GM12891 (cell line): Measurements from ENCODE around the gene FOLR1.

Experiments used
- DNase-seq: peaks from one replicate; pipeline ENCODE4 v3.0.0; 2011; ENCODE audit warnings: low spot score; ENCODE audit not compliant: insufficient read length
- FAIRE-seq: peaks from 2 replicates; lab custom pipeline; 2011; peaks lifted over from hg19 to GRCh38; lab: Jason Lieb, UNC
- PAX5 ChIP-seq: IDR thresholded peaks from 2 replicates; pipeline ENCODE4 v1.6.1; 2011; ENCODE audit warnings: low read length, moderate library complexity, mild to moderate bottlenecking; ENCODE audit not compliant: insufficient read depth, severe bottlenecking
- POLR2A ChIP-seq: IDR thresholded peaks from 2 replicates; pipeline ENCODE4 v1.6.1; 2011; ENCODE audit warnings: low read depth, low read length, control low read depth
- POLR2AphosphoS5 ChIP-seq: IDR thresholded peaks from 2 replicates; pipeline ENCODE4 v1.6.1; 2011; ENCODE audit warnings: low read depth, low read length, control low read depth
- POU2F2 ChIP-seq: IDR thresholded peaks from 2 replicates; pipeline ENCODE4 v1.6.1; 2011; ENCODE audit warnings: low read depth, mild to moderate bottlenecking, control low read depth, low read length, moderate library complexity
- SPI1 ChIP-seq: IDR thresholded peaks from 2 replicates; pipeline ENCODE4 v1.6.1; 2011; ENCODE audit warnings: low read depth, low read length, control low read depth
- TAF1 ChIP-seq: IDR thresholded peaks from 2 replicates; pipeline ENCODE4 v1.6.1; 2011; ENCODE audit warnings: low read depth, low read length, control low read depth

The FOLR1 gene

DNA sequence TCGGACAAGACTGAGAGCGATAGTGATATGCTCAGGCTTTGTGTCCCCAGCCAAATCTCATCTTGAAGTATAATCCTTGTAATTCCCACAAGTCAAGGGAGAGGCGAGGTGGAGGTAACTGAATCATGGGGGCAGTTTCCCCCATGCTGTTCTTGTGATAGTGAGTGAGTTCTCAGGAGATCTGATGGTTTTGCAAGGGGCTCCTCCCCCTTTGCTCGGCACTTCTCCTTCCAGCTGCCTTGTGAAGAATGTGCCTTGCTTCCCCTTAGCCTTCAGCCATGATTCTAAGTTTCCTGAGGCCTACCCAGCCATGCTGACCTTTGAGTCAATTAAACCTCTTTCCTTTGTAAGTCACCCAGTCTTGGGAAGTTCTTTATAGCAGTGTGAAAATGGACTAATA is 17.2 kb downstream of the FOLR1 start:
- FAIRE-seq (no peak), DNase-seq (no peak)
- TF ChIP-seq POLR2A (no peak), SPI1 (no peak), TAF1 (no peak), PAX5 (no peak), POLR2AphosphoS5 (no peak), POU2F2 (no peak)

DNA sequence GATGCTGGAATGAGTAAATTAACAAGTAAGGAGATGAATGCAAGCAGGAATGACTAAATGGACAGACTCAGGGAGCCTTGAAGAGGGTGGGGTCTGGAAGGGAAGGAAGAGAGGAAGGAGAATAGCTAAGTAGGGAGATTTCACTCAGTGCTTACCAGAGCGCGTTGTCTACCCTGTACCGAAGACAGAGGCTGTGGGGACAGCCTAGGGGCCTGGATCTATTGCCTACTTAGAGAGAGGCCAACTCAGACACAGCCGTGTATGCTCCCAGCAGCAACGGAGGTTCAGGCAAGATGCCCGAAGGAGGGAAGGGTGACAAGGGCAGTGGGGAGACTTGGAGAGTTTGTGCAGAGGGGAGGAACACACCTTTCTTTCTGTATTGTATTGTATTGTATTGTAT is 24.7 kb downstream of the FOLR1 start, which contains the start of gene FOLR2:
FOLR2 (plus strand) TSS at position 157 of the 400 bp plus-strand sequence. CDS start 1,791 bp downstream, outside the sequence.
- TF ChIP-seq SPI1 (no peak), TAF1 (no peak), POLR2AphosphoS5 (no peak), POLR2A (no peak), POU2F2 (no peak), PAX5 (no peak)
- DNase-seq: no peak
- FAIRE-seq: no peak

DNA sequence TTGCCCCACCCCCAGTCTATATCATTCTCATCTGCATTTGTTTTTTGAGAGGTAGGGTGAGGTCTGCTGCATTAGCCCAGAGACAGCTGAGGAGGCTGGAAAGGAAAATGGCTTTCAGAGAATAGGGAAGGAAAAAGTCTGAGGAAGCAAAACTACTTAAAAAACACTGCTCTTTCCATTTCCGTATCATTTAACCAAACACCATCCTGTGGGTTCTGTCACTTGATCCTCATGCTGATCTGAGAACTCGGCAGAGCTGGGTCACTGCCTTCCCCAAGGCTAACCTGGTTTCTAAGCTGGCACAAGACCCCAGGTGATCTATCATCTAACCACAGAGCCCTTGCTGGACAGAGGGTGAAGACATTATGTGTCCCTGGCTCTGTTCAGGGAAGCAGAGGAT is 25.9 kb downstream of the FOLR1 start:
- TF ChIP-seq POU2F2: no peak
- no peak for TF ChIP-seq POLR2A
- no peak for TF ChIP-seq SPI1
- TF ChIP-seq TAF1: no peak
- no peak for TF ChIP-seq POLR2AphosphoS5
- TF ChIP-seq PAX5: no peak
- no peak for DNase-seq
- no peak for FAIRE-seq

DNA sequence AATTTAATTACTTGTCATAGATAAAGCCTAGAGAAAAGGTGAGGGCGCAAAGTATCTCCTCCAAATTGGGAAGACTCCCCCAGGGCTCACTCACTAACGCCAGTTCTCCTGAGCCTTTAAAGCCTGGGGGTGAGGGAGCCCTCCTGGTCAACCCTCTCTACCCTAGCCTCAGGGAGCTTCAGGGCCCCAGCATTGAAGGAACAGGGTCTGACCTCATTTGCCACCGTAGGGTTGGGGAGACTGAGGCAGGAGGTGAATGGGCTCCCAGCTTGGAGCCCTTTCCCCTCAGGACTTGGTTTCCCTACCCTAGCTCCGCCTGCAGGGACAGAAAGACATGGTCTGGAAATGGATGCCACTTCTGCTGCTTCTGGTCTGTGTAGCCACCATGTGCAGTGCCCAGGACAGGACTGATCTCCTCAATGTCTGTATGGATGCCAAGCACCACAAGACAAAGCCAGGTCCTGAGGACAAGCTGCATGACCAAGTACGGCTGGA is 26.4 kb downstream of the FOLR1 start:
- no peak for TF ChIP-seq POU2F2
- no peak for TF ChIP-seq SPI1
- TF ChIP-seq POLR2A: no peak
- TF ChIP-seq TAF1: no peak
- no peak for TF ChIP-seq PAX5
- TF ChIP-seq POLR2AphosphoS5: no peak
- FAIRE-seq: no peak
- DNase-seq: no peak

DNA sequence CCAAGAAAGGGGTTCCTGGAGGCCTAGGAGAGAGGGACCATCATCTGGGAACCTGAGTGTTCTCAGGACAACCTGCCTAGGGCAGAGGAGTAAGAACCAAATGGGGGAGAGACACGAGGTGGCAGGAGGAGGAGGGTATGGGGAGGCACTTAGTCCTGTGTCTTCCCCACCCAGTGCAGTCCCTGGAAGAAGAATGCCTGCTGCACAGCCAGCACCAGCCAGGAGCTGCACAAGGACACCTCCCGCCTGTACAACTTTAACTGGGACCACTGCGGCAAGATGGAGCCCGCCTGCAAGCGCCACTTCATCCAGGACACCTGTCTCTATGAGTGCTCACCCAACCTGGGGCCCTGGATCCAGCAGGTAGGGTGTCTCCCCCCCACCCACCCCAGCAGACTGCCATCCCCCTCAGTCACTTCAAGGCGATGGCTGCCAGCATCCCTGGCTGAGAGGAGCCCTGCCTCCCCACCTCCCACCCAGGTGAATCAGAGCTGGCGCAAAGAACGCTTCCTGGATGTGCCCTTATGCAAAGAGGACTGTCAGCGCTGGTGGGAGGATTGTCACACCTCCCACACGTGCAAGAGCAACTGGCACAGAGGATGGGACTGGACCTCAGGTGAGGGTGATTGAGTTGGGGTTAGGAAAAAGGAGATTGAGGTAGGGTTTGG is 28.9 kb downstream of the FOLR1 start:
- FAIRE-seq: no peak
- DNase-seq: no peak
- TF ChIP-seq POLR2A (no peak), SPI1 (no peak), TAF1 (no peak), POU2F2 (no peak), PAX5 (no peak), POLR2AphosphoS5 (no peak)

DNA sequence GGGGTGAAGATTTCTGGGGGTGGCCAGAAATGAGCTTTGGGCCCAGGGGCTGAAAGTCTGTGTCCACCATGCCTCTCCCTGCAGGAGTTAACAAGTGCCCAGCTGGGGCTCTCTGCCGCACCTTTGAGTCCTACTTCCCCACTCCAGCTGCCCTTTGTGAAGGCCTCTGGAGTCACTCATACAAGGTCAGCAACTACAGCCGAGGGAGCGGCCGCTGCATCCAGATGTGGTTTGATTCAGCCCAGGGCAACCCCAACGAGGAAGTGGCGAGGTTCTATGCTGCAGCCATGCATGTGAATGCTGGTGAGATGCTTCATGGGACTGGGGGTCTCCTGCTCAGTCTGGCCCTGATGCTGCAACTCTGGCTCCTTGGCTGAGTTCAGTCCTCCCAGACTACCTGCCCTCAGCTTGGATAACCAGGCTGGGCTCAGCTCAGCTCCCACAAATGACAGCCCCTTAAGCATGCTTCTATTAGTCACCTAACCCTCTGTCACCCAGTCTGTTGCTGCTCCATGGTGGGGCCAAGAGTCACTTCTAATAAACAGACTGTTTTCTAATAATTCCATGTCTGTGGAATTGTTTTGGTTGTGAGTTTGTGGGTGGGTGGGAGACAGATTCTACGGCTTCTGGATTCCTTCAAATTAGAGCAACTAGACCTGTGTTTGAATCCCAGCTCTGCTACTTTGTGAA is 29.6 kb downstream of the FOLR1 start:
- no peak for TF ChIP-seq POU2F2
- TF ChIP-seq POLR2A: no peak
- TF ChIP-seq SPI1: peak; percentile 53
- no peak for TF ChIP-seq PAX5
- FAIRE-seq: peak; percentile 47

DNA sequence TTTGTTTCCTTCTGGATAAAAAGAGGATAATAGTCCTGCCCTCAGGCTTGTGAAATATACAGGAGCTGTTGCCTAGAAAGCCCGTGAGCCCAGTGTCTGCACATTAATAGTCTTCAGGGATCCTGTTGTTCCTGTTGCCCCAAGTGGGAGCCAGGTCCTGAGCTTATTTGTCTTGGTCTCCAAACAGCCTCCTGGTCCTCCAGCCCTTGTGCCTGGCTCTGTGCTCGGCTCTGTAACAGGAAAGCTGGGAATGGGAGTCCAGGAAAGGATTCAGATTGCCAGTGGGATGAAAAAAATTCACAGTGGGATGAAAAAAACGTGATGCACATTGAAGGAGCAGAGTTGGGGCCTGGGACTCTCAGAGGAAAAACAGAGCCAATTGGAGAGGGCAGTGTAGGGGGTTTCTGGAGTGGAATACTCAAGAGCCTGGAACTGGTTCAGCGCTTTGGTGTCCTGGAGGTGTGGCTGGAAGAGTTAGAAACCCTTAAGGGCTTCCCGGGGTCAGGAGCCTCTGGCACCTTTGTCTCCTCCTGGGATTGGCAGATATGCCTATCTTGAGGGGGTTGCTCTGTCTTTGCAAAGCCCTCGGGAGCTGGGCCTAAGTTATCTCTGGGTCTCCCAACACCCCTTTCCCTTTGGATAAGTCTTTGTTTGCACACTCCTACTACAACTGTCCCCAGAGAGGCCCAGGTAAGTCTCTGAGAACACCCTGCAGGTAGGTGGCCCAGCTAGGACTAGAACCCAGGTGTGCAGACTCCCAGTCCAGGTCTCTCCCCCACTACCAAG is 30.4 kb downstream of the FOLR1 start:
- DNase-seq: no peak
- TF ChIP-seq POLR2AphosphoS5 (no peak), SPI1 (no peak), POU2F2 (no peak), TAF1 (no peak), POLR2A (no peak)
- no peak for FAIRE-seq

More for the DNA sequence above, 29.6 kb downstream of the FOLR1 start:
- no peak for DNase-seq

DNA sequence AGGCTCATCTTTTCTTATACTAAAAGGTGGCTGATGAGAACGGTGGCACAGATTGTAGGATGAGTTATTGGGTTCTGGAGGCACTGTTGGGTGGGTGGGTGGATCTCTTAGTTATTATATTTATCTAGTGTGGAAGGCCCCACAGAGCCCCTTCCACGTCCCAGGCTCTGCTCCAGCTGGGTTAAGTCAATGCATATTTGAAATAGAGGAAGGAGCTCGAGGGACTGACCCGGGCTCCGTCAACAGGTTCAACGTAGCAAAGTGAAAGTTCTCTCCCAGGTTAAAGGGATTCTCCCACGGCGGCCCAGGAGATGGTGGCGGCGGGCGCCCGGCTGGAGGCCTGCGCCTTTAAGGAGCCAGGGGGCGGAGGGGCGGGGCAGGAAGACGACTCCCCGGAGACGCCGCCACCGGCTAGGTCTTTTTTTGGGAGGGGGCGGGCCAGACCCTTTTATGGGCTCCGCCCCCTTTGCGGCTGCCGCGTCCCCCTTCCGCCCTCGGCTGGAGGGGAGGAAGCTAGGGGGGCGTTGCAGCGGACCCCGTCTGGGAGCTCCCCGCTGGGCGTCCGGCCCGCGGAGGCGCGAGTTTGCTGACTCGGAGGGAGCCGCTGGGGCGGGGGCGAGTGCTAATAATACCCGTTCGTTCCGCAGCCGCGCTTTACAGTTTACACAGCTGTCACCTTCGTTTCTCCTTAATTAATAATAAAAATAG is 31.1 kb downstream of the FOLR1 start:
- FAIRE-seq (peak; percentile 82), DNase-seq (peak; percentile 75)
- TF ChIP-seq SPI1 (0 out of 2 replicates have a peak, but pooled peaks have one; percentile 14), POU2F2 (peak; percentile 53; the same call in 1 of the 2 replicates), PAX5 (peak; percentile 13), POLR2A (no peak; the same call in 1 of the 2 replicates), TAF1 (no peak)

DNA sequence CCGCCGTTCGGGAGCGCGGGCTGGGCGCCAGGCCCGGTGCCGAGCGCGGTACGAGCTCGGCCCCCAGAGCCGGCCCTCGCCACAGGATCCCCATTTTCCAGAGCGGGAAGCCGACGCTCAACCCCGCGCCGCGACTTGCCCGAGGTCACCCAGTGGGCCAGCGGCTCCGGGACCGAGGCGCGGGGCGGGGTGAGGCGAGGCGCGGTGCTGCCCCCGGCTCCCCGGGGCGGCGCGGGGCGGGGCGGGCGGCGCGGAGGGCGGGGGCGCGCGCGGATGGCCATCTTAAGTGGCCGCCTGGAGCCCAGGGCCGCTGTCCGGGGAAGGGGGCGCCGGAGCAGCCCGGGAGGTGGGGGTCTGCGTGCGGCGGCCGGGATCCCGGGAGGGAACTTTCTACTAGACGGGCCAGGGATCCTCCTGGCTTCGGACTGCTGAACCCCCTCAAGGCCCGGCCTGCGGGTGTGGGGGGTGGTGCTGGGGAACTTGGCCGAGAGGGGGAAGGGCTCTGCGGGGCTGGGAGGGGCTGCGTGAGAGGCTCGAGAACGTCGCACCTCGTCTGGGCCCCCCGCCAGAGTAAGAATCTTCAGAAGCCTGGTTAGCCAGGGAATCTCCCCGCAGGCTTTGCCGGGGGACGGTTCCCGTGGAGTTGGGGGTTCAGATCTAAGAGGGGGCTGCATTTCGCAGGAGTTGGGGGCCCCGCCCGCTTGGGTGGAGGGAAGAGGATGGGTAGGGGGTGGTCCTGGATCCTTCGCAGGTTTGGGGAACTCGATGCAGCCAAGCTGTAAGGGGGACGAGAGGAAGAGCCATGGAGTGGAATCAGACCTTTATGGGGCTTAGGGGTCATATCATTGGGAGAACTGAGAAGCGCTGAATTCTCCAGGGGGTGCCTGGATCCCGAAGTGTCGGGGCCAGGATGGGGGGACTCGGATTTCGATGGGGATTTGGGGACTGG is 31.9 kb downstream of the FOLR1 start:
- no peak for DNase-seq
- no peak for FAIRE-seq
- TF ChIP-seq POU2F2: no peak
- TF ChIP-seq POLR2AphosphoS5: no peak
- no peak for TF ChIP-seq SPI1
- peak; percentile 27; the same call in 1 of the 2 replicates for TF ChIP-seq TAF1
- TF ChIP-seq PAX5: no peak
- TF ChIP-seq POLR2A: no peak
